ENCODE measurements around the gene RAC2.
A peak's percentile ranks its signal among the peaks of the same experiment; 100 is the strongest.

DNA sequence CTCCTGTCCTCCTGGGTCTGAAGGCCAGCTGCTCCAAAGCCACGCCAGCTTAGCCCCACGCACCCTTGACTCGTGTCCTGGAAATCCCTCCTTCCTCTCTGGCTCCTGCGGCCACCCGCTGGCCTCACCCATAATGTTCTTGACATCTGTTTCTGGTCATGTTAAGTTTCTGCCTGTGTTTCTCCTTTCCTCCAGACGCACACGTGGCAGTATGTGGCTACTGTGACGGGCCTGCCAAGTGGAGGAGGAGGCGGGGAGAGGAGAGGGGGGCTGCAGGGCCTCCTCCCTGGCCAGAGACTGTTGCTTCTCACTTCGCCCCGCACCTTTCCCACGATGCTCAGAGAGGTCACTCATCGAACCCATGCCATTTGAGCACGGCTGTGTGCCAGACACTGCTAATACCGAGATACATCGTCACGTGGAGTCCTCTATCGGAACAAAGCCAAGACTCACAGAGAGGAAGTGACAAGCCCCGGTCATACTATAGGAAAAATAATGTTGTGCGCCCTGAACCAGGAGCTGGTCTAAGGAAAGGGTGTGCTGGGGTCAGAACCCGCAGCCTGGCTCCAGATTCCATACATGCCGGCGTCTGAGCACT, 67.5 kb downstream of the RAC2 start:
- no peak for TF ChIP-seq CTCF (IDR thresholded peaks at IDR 0.05)
- TF ChIP-seq POLR2AphosphoS5 (IDR thresholded peaks at IDR 0.05), result peak; percentile 41 to 87
- no peak for TF ChIP-seq POLR2A (IDR thresholded peaks at IDR 0.05; ENCODE audit: low read depth)
- TF ChIP-seq EP300 (IDR thresholded peaks at IDR 0.05), result no peak

All from esophagus muscularis mucosa (tissue), 4 donors.